ENCODE data around the gene PDILT.
"Not testable (repeated sequence)": the region's sequence is repeated elsewhere in the genome, so short reads cannot be mapped to it uniquely, and the experiment has no call there.

PDILT gene

DNA sequence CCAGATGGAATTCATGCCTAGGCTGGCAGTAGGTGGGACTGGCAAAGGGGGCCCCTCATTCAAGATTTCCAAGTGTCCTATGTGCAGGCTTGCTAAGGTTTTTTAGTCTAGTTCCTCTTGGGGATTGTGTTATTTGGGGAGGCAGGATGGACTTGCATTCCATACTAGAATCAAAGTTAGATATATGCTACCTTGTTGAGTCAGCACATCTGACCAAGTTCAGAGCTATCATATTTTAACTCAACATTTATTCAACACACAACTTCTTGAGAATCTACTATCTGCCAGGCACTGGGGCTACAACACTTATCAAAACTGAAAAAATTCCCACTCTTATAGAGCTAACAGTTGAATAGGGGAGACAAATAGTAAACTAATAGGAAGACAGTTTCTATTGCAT, 83.9 kb downstream of the PDILT start:
- no peak for DNase-seq

DNA sequence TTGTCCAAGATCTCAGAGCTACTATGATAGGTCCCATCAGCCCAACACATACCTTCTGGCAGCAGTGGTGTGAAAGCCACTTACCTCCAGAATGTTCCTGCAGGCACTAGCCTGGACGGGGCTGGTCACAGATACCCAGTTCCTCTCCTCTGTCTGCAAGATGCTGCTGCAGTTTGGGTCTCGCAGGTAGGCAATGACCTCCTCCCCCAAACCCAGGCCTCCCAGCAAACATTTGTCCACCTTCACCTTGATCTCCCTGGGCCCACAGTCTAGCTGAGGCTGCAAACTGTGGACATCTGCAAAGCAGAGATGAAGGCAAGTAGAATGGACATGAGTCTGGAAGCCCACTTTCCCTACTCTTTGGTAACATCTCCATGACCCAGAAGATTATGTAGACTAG, 84.4 kb downstream of the PDILT start:
- DNase-seq = no peak

DNA sequence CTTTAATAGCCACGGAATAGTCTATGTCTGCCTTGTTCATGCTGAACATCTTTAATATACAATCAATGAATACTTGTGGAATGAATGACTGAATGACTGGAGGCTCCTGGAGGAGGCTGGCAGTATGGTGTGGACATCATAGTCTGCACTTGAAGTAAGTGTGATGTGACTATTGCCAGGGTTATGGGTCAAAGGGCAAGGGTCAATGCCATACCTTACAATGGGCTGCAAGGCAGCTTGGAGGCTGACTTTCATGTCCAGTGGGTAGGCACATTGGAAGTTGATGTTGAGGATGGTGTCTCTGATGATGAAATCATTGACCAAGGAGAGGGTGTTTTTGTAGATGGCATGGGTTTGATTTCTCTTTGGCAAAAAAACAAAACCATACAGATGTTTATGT, 85.1 kb downstream of the PDILT start:
- no peak for DNase-seq

- no peak for DNase-seq
Observed at GRCh38 chr16:20318437-20318836, 86.1 kb downstream of the PDILT start.

DNA sequence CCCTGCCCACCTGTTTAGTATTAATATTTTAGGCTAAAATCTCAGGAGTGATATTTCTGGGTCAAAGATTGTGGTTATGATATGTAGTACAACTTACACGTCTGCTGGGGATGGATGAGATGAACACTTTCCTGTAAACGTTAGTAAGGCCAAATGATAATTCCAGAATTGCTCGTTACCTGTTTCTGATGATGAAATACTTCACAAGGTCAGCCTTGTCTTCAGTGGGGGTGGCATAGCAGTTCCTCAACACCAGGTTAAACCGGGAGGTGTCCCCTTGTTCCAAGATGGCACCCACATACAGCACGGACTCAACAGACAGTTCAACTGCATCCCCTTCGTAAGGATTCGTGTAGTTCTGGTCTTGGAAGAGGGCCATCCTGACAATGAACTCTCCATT, 86.5 kb downstream of the PDILT start:
- DNase-seq = no peak

- DNase-seq = no peak
Observed at GRCh38 chr16:20317117-20317516, 87.4 kb downstream of the PDILT start.

DNA sequence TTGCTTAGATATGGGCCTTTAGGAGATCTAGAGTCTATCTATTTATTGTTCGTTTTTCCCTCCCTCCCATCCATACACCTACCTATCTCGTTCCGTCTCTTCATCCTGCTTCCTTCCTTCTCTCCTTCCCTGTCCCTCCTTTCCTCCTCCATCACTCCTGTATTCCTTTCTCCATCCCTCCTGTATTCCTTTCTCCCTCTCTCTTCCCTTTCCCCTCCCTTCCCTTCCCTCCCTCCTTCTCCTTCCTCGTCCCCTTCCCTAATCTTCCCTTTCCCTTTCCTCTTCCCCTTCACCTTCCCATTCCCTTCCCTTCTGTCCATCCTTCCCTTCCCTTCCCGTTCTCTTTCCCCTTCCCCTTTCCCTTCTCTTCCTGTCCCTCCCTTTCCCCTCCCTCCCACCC, 87.8 kb downstream of the PDILT start:
- no peak for DNase-seq

- no peak for DNase-seq
Observed at GRCh38 chr16:20315764-20316163, 88.8 kb downstream of the PDILT start.

DNA sequence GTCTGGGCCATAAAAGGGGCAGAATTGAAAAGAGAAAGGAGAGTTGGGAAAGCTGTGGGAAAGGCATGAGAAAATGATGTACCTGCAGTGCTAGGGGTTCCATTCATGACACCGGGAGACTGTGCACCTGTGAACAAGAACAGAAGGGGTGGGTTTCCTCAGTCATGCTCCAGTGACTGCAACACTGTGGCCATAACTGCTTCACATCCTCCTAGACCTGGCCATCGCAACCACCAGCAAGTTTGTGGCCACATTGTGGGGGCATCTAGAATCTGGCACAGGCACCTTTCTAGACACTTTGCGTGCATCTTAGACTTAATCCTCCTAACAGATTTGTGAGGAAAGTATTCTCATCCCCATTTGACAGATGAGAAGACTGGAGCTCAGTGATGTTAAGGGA, 90.0 kb downstream of the PDILT start:
- no peak for DNase-seq

GRCh38 chr16:20313741-20314140, 90.8 kb downstream of the PDILT start:
- DNase-seq = no peak

DNA sequence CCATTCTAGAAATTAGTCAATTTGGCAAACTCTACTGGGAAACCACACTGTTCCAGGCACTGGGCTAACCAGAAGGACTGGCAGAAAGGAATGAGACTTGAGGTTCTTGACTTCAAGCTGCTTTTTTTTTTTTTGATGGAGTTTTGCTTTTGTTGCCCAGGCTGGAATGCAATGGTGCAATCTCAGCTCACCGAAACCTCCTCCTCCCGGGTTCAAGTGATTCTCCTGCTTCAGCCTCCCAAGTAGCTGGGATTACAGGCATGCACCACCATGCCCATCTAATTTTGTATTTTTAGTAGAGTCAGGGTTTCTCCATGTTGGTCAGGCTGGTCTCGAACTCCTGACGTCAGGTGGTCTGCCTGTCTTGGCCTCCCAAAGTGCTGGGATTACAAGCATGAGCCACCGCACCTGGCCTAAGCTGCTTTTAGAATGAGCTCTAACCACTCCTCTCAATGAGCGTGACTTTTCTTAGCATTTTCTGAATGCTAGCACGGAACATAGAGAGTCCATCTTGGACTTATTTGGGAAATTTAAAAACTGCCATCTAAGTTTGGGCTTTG, 91.9 kb downstream of the PDILT start:
- not testable (repeated sequence) for DNase-seq

- no peak for DNase-seq
Observed at GRCh38 chr16:20311548-20311947, 93.0 kb downstream of the PDILT start.

- no peak for DNase-seq
Observed at GRCh38 chr16:20310421-20311395, 93.8 kb downstream of the PDILT start.

DNA sequence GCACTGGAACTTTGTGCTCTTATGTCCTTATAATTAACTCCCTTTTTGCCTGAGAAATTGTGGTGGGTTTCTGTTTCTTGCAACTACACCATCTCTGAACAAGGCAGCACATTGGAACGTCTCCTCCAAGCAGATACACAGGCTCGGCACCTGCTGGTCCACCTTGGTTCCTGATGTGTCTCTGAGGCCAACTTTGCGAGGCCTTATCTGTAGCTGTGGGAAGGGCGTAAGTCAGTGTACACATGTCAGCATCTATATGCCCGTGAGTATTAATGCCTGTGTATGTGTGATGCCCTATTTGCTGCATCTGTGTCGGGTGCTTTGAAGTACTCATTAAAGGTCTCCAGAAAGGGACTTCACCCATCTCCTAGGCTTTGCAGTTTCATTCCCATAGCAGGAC, 94.8 kb downstream of the PDILT start:
- no peak for DNase-seq
